Measurements from ENCODE around the gene SNORC.

Gene SNORC

GRCh38 chr2:232925153-232925820, 55.2 kb downstream of the SNORC start:
- no peak for DNase-seq

- peak in 1 of 56 donors; percentile 9 for DNase-seq
These were observed 55.7 kb downstream of the SNORC start for GRCh38 chr2:232925821-232926156.

- peak in 1 of 56 donors; percentile 16 for DNase-seq
These were observed 56.4 kb downstream of the SNORC start for GRCh38 chr2:232926431-232926939.

GRCh38 chr2:232927032-232927792, 57.1 kb downstream of the SNORC start:
- no peak for DNase-seq

GRCh38 chr2:232927793-232928550, 57.9 kb downstream of the SNORC start:
- DNase-seq, result peak in 11 of 56 donors; percentile 10 to 60 (median 24)
